ENCODE data around the gene KLHL3. TPM values are rescaled to one million over a fixed set of nuclear protein-coding genes. Genes with fewer than 3 reads are reported as not detected.

Gene KLHL3
- total RNA-seq, 1 donor from 2014 or later = 11.8 TPM

GRCh38 chr5:137639645-137640044 is 96.2 kb downstream of the KLHL3 start:
- Mint-ChIP-seq H3K27ac (ENCODE audit: unreplicated experiment) (no peak overlapping the region), H3K4me3 (no peak overlapping the region), H3K27me3 (ENCODE audit: low read depth) (no peaks in the 10 kb centered on the region), H3K9me3 (peaks cover 3% of the 10 kb centered on the region), H3K4me1 (peaks cover 10% of the 10 kb centered on the region), H3K36me3 (ENCODE audit: low read depth) (peaks cover 19% of the 10 kb centered on the region)
- no peak for DNase-seq (ENCODE audit: low read depth, low spot score)
- TF ChIP-seq CTCF (conservative IDR thresholded peaks at IDR 0.05) = no peak

GRCh38 chr5:137638841-137639240 is 97.0 kb downstream of the KLHL3 start:
- no peak overlapping the region for H3K27ac Mint-ChIP-seq (ENCODE audit: unreplicated experiment)
- no peak overlapping the region for H3K4me3 Mint-ChIP-seq
- peaks cover 16% of the 10 kb centered on the region for H3K36me3 Mint-ChIP-seq (ENCODE audit: low read depth)
- TF ChIP-seq CTCF (conservative IDR thresholded peaks at IDR 0.05) = no peak
- peaks cover 10% of the 10 kb centered on the region for H3K4me1 Mint-ChIP-seq
- no peaks in the 10 kb centered on the region for H3K27me3 Mint-ChIP-seq (ENCODE audit: low read depth)
- no peaks in the 10 kb centered on the region for H3K9me3 Mint-ChIP-seq
- DNase-seq (ENCODE audit: low read depth, low spot score) = no peak

GRCh38 chr5:137636830-137637714 is 98.8 kb downstream of the KLHL3 start:
- no peak overlapping the region for H3K27ac Mint-ChIP-seq (ENCODE audit: unreplicated experiment)
- H3K4me1 Mint-ChIP-seq = peaks cover 10% of the 10 kb centered on the region
- H3K27me3 Mint-ChIP-seq (ENCODE audit: low read depth) = no peaks in the 10 kb centered on the region
- peaks cover 23% of the 10 kb centered on the region for H3K36me3 Mint-ChIP-seq (ENCODE audit: low read depth)
- H3K9me3 Mint-ChIP-seq = peaks cover 6% of the 10 kb centered on the region
- DNase-seq (ENCODE audit: low read depth, low spot score) = no peak
- TF ChIP-seq CTCF (conservative IDR thresholded peaks at IDR 0.05) = no peak
- no peak overlapping the region for H3K4me3 Mint-ChIP-seq

- Mint-ChIP-seq H3K36me3 (ENCODE audit: low read depth) (peaks cover 26% of the 10 kb centered on the region), H3K4me1 (peaks cover 10% of the 10 kb centered on the region)
These were observed 99.8 kb downstream of the KLHL3 start for GRCh38 chr5:137636099-137636498.

GRCh38 chr5:137635521-137635921 is 100.4 kb downstream of the KLHL3 start:
- Mint-ChIP-seq H3K36me3 (ENCODE audit: low read depth) (peaks cover 26% of the 10 kb centered on the region), H3K27ac (ENCODE audit: unreplicated experiment) (no peak overlapping the region), H3K9me3 (peaks cover 7% of the 10 kb centered on the region), H3K4me1 (peaks cover 10% of the 10 kb centered on the region), H3K27me3 (ENCODE audit: low read depth) (no peaks in the 10 kb centered on the region), H3K4me3 (no peak overlapping the region)
- DNase-seq (ENCODE audit: low read depth, low spot score) = no peak
- TF ChIP-seq CTCF (conservative IDR thresholded peaks at IDR 0.05) = no peak

More at GRCh38 chr5:137636099-137636498, 99.8 kb downstream of the KLHL3 start:
- no peak for TF ChIP-seq CTCF (conservative IDR thresholded peaks at IDR 0.05)
- peaks cover 7% of the 10 kb centered on the region for H3K9me3 Mint-ChIP-seq
- no peaks in the 10 kb centered on the region for H3K27me3 Mint-ChIP-seq (ENCODE audit: low read depth)
- no peak overlapping the region for H3K27ac Mint-ChIP-seq (ENCODE audit: unreplicated experiment)
- no peak for DNase-seq (ENCODE audit: low read depth, low spot score)
- H3K4me3 Mint-ChIP-seq = no peak overlapping the region

Data from neural crest cell (in vitro differentiated cells).